HepG2 (cell line): ENCODE data around the gene CHRNA5. TPM values are rescaled to one million over a fixed set of nuclear protein-coding genes. Genes with fewer than 3 reads are reported as not detected.

Experiments
- ARID4A ChIP-seq: sonication (generic); formaldehyde crosslinking; IDR thresholded peaks from 2 replicates; pipeline ENCODE4 v1.5.0; 2020; ENCODE audit warnings: mild to moderate bottlenecking, missing genetic modification reagents, borderline replicate concordance
- EED ChIP-seq: sonication (generic); formaldehyde crosslinking; IDR thresholded peaks from 2 replicates; pipeline ENCODE4 v1.5.0; 2020; ENCODE audit warnings: mild to moderate bottlenecking, missing genetic modification reagents
- GMEB2 ChIP-seq: IDR thresholded peaks from 2 replicates; pipeline ENCODE4 v1.6.1; 2016; ENCODE audit warnings: missing biosample characterization, missing genetic modification reagents, low read depth
- HDAC2 ChIP-seq: sonication (generic); formaldehyde crosslinking; IDR thresholded peaks from 2 replicates; pipeline ENCODE4 v1.4.0; 2020; ENCODE audit warnings: missing genetic modification reagents
- HNRNPH1 ChIP-seq: fragments of 200-400 bp; formaldehyde crosslinking; optimal IDR thresholded peaks from 2 replicates; pipeline ENCODE3; 2017; ENCODE audit warnings: mild to moderate bottlenecking, low read depth, low read length
- HNRNPK ChIP-seq: fragments of 200-400 bp; formaldehyde crosslinking; IDR thresholded peaks from 2 replicates; pipeline ENCODE4 v1.6.1; 2018; ENCODE audit warnings: low read length, low read depth, moderate library complexity, mild to moderate bottlenecking; ENCODE audit not compliant: poor library complexity, severe bottlenecking
- HOXA3 ChIP-seq: sonication (generic); formaldehyde crosslinking; IDR thresholded peaks from 2 replicates; pipeline ENCODE4 v1.5.0; 2020; ENCODE audit warnings: missing genetic modification reagents
- PATZ1 ChIP-seq: sonication (generic); formaldehyde crosslinking; IDR thresholded peaks from 2 replicates; pipeline ENCODE4 v1.4.0; 2020; ENCODE audit warnings: missing genetic modification reagents
- PHF20 ChIP-seq: sonication (generic); formaldehyde crosslinking; IDR thresholded peaks from 2 replicates; pipeline ENCODE4 v1.5.0; 2020; ENCODE audit warnings: mild to moderate bottlenecking, missing genetic modification reagents
- SALL1 ChIP-seq: sonication (generic); formaldehyde crosslinking; IDR thresholded peaks from 2 replicates; pipeline ENCODE4 v1.8.0; 2022; ENCODE audit warnings: mild to moderate bottlenecking, missing genetic modification reagents
- SKI ChIP-seq: fragments of 450-650 bp; IDR thresholded peaks from one replicate; pipeline ENCODE4 v1.6.1; 2018; ENCODE audit warnings: mild to moderate bottlenecking; ENCODE audit not compliant: partially characterized antibody
- TFDP2 ChIP-seq: sonication (generic); formaldehyde crosslinking; IDR thresholded peaks from 2 replicates; pipeline ENCODE4 v1.4.0; 2020; ENCODE audit warnings: missing genetic modification reagents
- UBTF ChIP-seq: sonication (generic); formaldehyde crosslinking; IDR thresholded peaks from 2 replicates; pipeline ENCODE4 v1.4.0; 2020; ENCODE audit warnings: mild to moderate bottlenecking, missing genetic modification reagents
- YEATS4 ChIP-seq: sonication (generic); formaldehyde crosslinking; IDR thresholded peaks from 2 replicates; pipeline ENCODE4 v1.4.0; 2020; ENCODE audit warnings: missing genetic modification reagents, borderline replicate concordance
- ZNF121 ChIP-seq: sonication (generic); formaldehyde crosslinking; IDR thresholded peaks from 2 replicates; pipeline ENCODE4 v1.5.0; 2020; ENCODE audit warnings: mild to moderate bottlenecking, missing genetic modification reagents
- ZNF543 ChIP-seq: sonication (generic); formaldehyde crosslinking; IDR thresholded peaks from 2 replicates; pipeline ENCODE4 v1.4.0; 2020; ENCODE audit warnings: mild to moderate bottlenecking, missing genetic modification reagents
- polyA plus RNA-seq, 8 experiments: library from polyadenylated mRNA; depleted of rRNA in 3 of 8; stranded (reverse) in 7 of 8; unstranded in 1 of 8; fragments of >200 nt; fragmentation: Illumina TruSeq in 4 of 8; extraction: Trizol in 4 of 8; gene quantifications; 2 replicates each; pipeline versions ENCODE4 v1.2.1 to v1.2.3, GENCODE V29; 2011 to 2016; ENCODE audit warnings: low read depth in 4 of 8, missing spikeins in 1 of 8, mixed read lengths in 1 of 8; ENCODE audit not compliant: insufficient read depth in 1 of 8
- total RNA-seq, 5 experiments: library from RNA; depleted of rRNA; stranded (reverse); fragments of >200 nt; fragmentation: Illumina TruSeq; extraction: Trizol; gene quantifications; 2 replicates each; pipeline ENCODE4 v1.2.3, GENCODE V29; 2016; ENCODE audit warnings: low read depth in 1 of 5

CHRNA5 gene
- total and polyA plus RNA-seq, 2 of the 13 experiments (the other 11 are each of a cell fraction or from before 2014, with no cell fraction given): 3.7 to 10.5 TPM

- TF ChIP-seq HOXA3 (CRISPR knock-in tag) (peak; percentile 35; the same call in 1 of the 2 replicates), SKI (no peak), SALL1 (CRISPR knock-in tag) (0 out of 2 replicates have a peak, but pooled peaks have one; percentile 4), EED (CRISPR knock-in tag) (no peak), ARID4A (CRISPR knock-in tag) (peak; percentile 12; the same call in 1 of the 2 replicates), HNRNPK (peak; percentile 12), PHF20 (peak; percentile 21; the same call in 1 of the 2 replicates), HNRNPH1 (no peak), PATZ1 (CRISPR knock-in tag) (peak; percentile 19; the same call in 1 of the 2 replicates), UBTF (CRISPR knock-in tag) (peak; percentile 35; the same call in 1 of the 2 replicates), GMEB2 (CRISPR knock-in tag) (no peak), ZNF543 (CRISPR knock-in tag) (no peak), ZNF121 (0 out of 2 replicates have a peak, but pooled peaks have one; percentile 23), HDAC2 (CRISPR knock-in tag) (no peak), TFDP2 (CRISPR knock-in tag) (peak; percentile 54; the same call in 1 of the 2 replicates), YEATS4 (CRISPR knock-in tag) (peak; percentile 21; the same call in 1 of the 2 replicates)
Measured at GRCh38 chr15:78565097-78565950, at the start of gene CHRNA5 (continued).
